Central memory CD8-positive, alpha-beta T cell (primary cell): ENCODE measurements around the gene IFIH1.

Experiments used
- ATAC-seq: fragments of 150-1000 bp; cut with Tn5 transposase; replicated peaks from 2 replicates; pipeline ENCODE4 v1.10.0; 2022; ENCODE audit warnings: mild to moderate bottlenecking, moderate FRiP score, moderate number of reproducible peaks; ENCODE audit not compliant: poor library complexity, severe bottlenecking; ENCODE audit errors: extremely low read depth
- DNase-seq, 2 donors: peaks; one replicate each; pipeline ENCODE4 v3.0.0; 2021; ENCODE audit warnings: low spot score in 2 of 2
- H3K27ac Mint-ChIP-seq: one replicate; pipeline ENCODE4 v1.8.0; 2022; ENCODE audit warnings: low read depth, mild to moderate bottlenecking, moderate library complexity, mixed read lengths
- H3K27me3 Mint-ChIP-seq: one replicate; pipeline ENCODE4 v1.8.0; 2022; ENCODE audit warnings: mixed read lengths
- H3K36me3 Mint-ChIP-seq: one replicate; pipeline ENCODE4 v1.8.0; 2022; ENCODE audit warnings: mild to moderate bottlenecking, moderate library complexity, mixed read lengths; ENCODE audit not compliant: insufficient read depth
- H3K4me1 Mint-ChIP-seq: one replicate; pipeline ENCODE4 v1.8.0; 2022; ENCODE audit warnings: mixed read lengths
- H3K4me3 Mint-ChIP-seq: one replicate; pipeline ENCODE4 v1.8.0; 2022; ENCODE audit warnings: mild to moderate bottlenecking, moderate library complexity, mixed read lengths
- H3K9me3 Mint-ChIP-seq: one replicate; pipeline ENCODE4 v1.8.0; 2022; ENCODE audit warnings: mixed read lengths

IFIH1 gene

DNA sequence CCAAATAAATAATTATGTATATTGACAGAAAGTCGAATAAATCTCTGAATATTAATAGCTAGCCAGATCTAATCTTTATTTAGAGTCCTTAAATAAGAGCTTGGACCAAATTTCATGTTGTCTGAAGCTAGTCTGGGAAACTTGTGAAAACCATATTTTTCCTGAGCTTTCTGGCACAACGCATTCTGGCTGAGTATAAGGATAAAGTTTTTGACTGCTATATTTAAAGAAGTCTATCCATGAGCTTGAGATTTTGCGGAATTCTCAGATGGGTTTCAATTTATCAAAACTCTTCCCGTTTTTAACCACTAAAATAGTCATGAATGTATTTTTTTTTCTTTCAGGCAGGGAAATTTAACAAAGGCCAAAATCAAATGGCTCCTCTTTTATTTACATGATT lies 99.1 kb downstream of the IFIH1 start:
- Mint-ChIP-seq H3K27ac (no peak overlapping the region), H3K4me1 (no peaks in the 10 kb centered on the region), H3K9me3 (no peaks in the 10 kb centered on the region), H3K36me3 (no peaks in the 10 kb centered on the region), H3K4me3 (no peak overlapping the region), H3K27me3 (peaks cover 58% of the 10 kb centered on the region)
- DNase-seq (no peak), ATAC-seq (no peak)

DNA sequence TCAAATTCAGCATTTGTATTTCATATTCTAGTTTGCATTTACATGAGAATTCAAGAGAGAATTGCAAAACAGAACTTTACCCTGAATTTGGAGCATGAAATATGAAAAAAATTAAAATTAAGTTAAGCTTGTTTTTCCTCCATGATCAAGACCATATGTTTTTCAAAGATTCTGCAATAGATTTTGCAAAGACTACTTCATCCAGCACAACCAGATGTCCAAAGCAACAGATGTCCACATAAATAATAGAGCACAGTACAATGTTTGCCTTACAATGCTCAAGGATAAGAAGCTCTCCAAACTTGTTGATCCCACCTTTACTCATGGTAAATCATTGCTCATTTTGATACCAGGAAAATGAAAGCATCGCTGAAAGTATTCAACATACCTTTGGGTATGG lies 100.9 kb downstream of the IFIH1 start:
- no peak overlapping the region for H3K27ac Mint-ChIP-seq
- H3K9me3 Mint-ChIP-seq = no peaks in the 10 kb centered on the region
- no peaks in the 10 kb centered on the region for H3K36me3 Mint-ChIP-seq
- no peaks in the 10 kb centered on the region for H3K4me1 Mint-ChIP-seq
- peaks cover 54% of the 10 kb centered on the region for H3K27me3 Mint-ChIP-seq
- no peak overlapping the region for H3K4me3 Mint-ChIP-seq
- DNase-seq (no peak), ATAC-seq (no peak)
